ENCODE data around the gene ASIC3.

GRCh38 chr7:151100921-151101320 is 52.6 kb downstream of the ASIC3 start:
- TF ChIP-seq CTCF (conservative IDR thresholded peaks at IDR 0.05; ENCODE audit: low read length), result no peak
- TF ChIP-seq EZH2phosphoT487 (IDR thresholded peaks at IDR 0.05; ENCODE audit: borderline replicate concordance), result no peak
